Measurements from ENCODE around the gene MAPK1. TPM values are rescaled to one million over a fixed set of nuclear protein-coding genes. Genes with fewer than 3 reads are reported as not detected.

MAPK1 gene
- total and polyA plus RNA-seq, 9 of the 15 experiments (the other 6 are each of a cell fraction or from before 2014, with no cell fraction given): 46.3 to 575 (median 283) TPM

GRCh38 chr22:21736084-21736642 lies 131.3 kb downstream of the MAPK1 start (continued):
- TF ChIP-seq, protein P1, sequence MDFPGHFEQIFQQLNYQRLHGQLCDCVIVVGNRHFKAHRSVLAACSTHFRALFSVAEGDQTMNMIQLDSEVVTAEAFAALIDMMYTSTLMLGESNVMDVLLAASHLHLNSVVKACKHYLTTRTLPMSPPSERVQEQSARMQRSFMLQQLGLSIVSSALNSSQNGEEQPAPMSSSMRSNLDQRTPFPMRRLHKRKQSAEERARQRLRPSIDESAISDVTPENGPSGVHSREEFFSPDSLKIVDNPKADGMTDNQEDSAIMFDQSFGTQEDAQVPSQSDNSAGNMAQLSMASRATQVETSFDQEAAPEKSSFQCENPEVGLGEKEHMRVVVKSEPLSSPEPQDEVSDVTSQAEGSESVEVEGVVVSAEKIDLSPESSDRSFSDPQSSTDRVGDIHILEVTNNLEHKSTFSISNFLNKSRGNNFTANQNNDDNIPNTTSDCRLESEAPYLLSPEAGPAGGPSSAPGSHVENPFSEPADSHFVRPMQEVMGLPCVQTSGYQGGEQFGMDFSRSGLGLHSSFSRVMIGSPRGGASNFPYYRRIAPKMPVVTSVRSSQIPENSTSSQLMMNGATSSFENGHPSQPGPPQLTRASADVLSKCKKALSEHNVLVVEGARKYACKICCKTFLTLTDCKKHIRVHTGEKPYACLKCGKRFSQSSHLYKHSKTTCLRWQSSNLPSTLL (IDR thresholded peaks at IDR 0.05): no peak
- TF ChIP-seq TBP (optimal IDR thresholded peaks at IDR 0.05; ENCODE audit: low read depth, low read length) (peak; percentile 64), ARID2 (IDR thresholded peaks at IDR 0.05) (no peak), GTF2F1 (IDR thresholded peaks at IDR 0.05; ENCODE audit: low read depth, low read length) (0 out of 2 replicates have a peak, but pooled peaks have one; percentile 37), MED1 (CRISPR knock-in tag; IDR thresholded peaks at IDR 0.05; ENCODE audit: borderline replicate concordance) (no peak), BDP1 (IDR thresholded peaks at IDR 0.05; ENCODE audit: insufficient read depth, insufficient read length) (no peak), BRCA1 (IDR thresholded peaks at IDR 0.05) (no peak), BRCA1 (CRISPR knock-in tag; IDR thresholded peaks at IDR 0.05) (no peak), BRF1 (IDR thresholded peaks at IDR 0.05; ENCODE audit: borderline replicate concordance, extremely low read depth, insufficient read length) (no peak), ZKSCAN1 (IDR thresholded peaks at IDR 0.05; ENCODE audit: low read depth, low read length) (peak; percentile 25; the same call in 1 of the 2 replicates), ZNF274 (IDR thresholded peaks at IDR 0.05; ENCODE audit: borderline replicate concordance, low read depth, low read length) (no peak; the same call in 1 of the 2 replicates), CREB1 (IDR thresholded peaks at IDR 0.05) (no peak), CREB1 (CRISPR knock-in tag; IDR thresholded peaks at IDR 0.05) (no peak), RBM39 (optimal IDR thresholded peaks at IDR 0.05; ENCODE audit: low read depth, low read length) (no peak), TBL1XR1 (IDR thresholded peaks at IDR 0.05; ENCODE audit: low read length in 2 of 2) (no peak), PHB2 (IDR thresholded peaks at IDR 0.05; ENCODE audit: low read depth) (no peak), STAT6 (CRISPR knock-in tag; IDR thresholded peaks at IDR 0.05) (peak; percentile 99; the same call in 1 of the 2 replicates), STAG1 (CRISPR knock-in tag; IDR thresholded peaks at IDR 0.05; ENCODE audit: borderline replicate concordance) (no peak), TFAP4 (CRISPR knock-in tag; IDR thresholded peaks at IDR 0.05; ENCODE audit: borderline replicate concordance) (no peak), NCOA2 (IDR thresholded peaks at IDR 0.05; ENCODE audit: partially characterized antibody in 2 of 2) (no peak), CREBBP (IDR thresholded peaks at IDR 0.05; ENCODE audit: low read depth, low read length) (no peak), EP400 (IDR thresholded peaks at IDR 0.05) (no peak), NR2C2 (CRISPR knock-in tag; IDR thresholded peaks at IDR 0.05) (no peak), NR2C2 (tag; IDR thresholded peaks at IDR 0.05) (no peak)
- TF ChIP-seq, protein P2, sequence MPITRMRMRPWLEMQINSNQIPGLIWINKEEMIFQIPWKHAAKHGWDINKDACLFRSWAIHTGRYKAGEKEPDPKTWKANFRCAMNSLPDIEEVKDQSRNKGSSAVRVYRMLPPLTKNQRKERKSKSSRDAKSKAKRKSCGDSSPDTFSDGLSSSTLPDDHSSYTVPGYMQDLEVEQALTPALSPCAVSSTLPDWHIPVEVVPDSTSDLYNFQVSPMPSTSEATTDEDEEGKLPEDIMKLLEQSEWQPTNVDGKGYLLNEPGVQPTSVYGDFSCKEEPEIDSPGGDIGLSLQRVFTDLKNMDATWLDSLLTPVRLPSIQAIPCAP (CRISPR knock-in tag; IDR thresholded peaks at IDR 0.05; ENCODE audit: borderline replicate concordance): no peak
